Panc1 (cell line): ENCODE measurements around the gene NTMT1. TPM values are rescaled to one million over a fixed set of nuclear protein-coding genes. Genes with fewer than 3 reads are reported as not detected.

Experiments used
- ATAC-seq: fragments of 200-7000 bp; cut with Tn5 transposase; 2 replicates; pipeline ENCODE4 v1.9.1; 2020; ENCODE audit warnings: mild to moderate bottlenecking, moderate library complexity
- BruUV-seq: library from RNA; stranded (reverse); fragments of 400-500 nt; replicated peaks from 2 replicates; lab custom pipeline; 2021; lab: Mats Ljungman, UMichigan
- CTCF ChIA-PET: fragments of 300-600 bp; sonication (Branson Sonifier 250); formaldehyde crosslinking; loops from one replicate; lab custom pipeline; 2022; ENCODE audit warnings: antibody characterized with exemption; lab: Charles Lee
- POLR2A ChIA-PET: fragments of 300-600 bp; sonication (Branson Sonifier 250); formaldehyde crosslinking; loops from one replicate; lab custom pipeline; 2022; ENCODE audit warnings: antibody characterized with exemption; lab: Charles Lee
- DNase-seq: peaks from one replicate; pipeline ENCODE4 v3.0.0-alpha.2; 2010; ENCODE audit warnings: low read depth, low spot score
- H3K27ac ChIP-seq: 2 replicates; pipeline ENCODE4 v1.5.1; 2011; ENCODE audit warnings: mild to moderate bottlenecking, low read length, inconsistent platforms
- H3K27me3 ChIP-seq: fragments of 200-500 bp; sonication (Bioruptor generic); 2 replicates; pipeline ENCODE4 v1.6.0; 2014; ENCODE audit warnings: low read length, inconsistent platforms; ENCODE audit not compliant: control insufficient read depth, insufficient read depth
- H3K36me3 ChIP-seq: fragments of 200-500 bp; sonication (Bioruptor generic); 2 replicates; pipeline ENCODE4 v1.5.1; 2014; ENCODE audit warnings: inconsistent platforms, mild to moderate bottlenecking, low read length, moderate library complexity; ENCODE audit not compliant: control insufficient read depth, insufficient read depth
- H3K4me1 ChIP-seq: 2 replicates; pipeline ENCODE4 v1.5.1; 2011; ENCODE audit warnings: inconsistent platforms, mild to moderate bottlenecking, low read length, moderate library complexity; ENCODE audit not compliant: control insufficient read depth, insufficient read depth
- H3K4me3 ChIP-seq, 2 experiments: 2 replicates each; pipeline ENCODE4 v1.5.1; 2011 to 2012; ENCODE audit warnings: low read depth in 2 of 2, low read length in 2 of 2, mild to moderate bottlenecking in 2 of 2, inconsistent platforms in 1 of 2, moderate library complexity in 1 of 2
- H3K9me3 ChIP-seq: fragments of 200-500 bp; sonication (Bioruptor generic); 2 replicates; pipeline ENCODE4 v1.5.1; 2014; ENCODE audit warnings: low read depth, mild to moderate bottlenecking, inconsistent platforms, low read length, moderate library complexity; ENCODE audit not compliant: control insufficient read depth, insufficient read depth
- POLR2AphosphoS5 ChIP-seq: IDR thresholded peaks from 2 replicates; pipeline ENCODE4 v1.6.1; 2012; ENCODE audit warnings: mild to moderate bottlenecking, low read depth, low read length, moderate library complexity
- SIN3A ChIP-seq: IDR thresholded peaks from 2 replicates; pipeline ENCODE4 v1.6.1; 2012; ENCODE audit warnings: low read depth, mild to moderate bottlenecking, low read length, moderate library complexity, borderline replicate concordance; ENCODE audit not compliant: insufficient read depth
- TCF7L2 ChIP-seq: IDR thresholded peaks from 2 replicates; pipeline ENCODE4 v1.6.1; 2011; ENCODE audit warnings: mild to moderate bottlenecking, low read depth, low read length, inconsistent platforms
- in situ Hi-C: cut with HindIII; loops from 2 replicates; pipeline ENCODE4 v1.10.0; 2016; ENCODE audit warnings: low sequenced_read_pairs, low pct_unique_long_range_greater_than_20kb
- intact Hi-C: fragments of 100-400 bp; cut with micrococcal nuclease; formaldehyde crosslinking; loops from one replicate; pipeline ENCODE4 v1.10.0; 2022; ENCODE audit not compliant: unreplicated experiment
- total RNA-seq: library from RNA; stranded (reverse); gene quantifications from one replicate; pipeline ENCODE4 v1.2.1, GENCODE V29; 2021; ENCODE audit not compliant: unreplicated experiment
- TF ChIP-seq, protein P1 (sequence below): fragments of 450-650 bp; IDR thresholded peaks from 2 replicates; pipeline ENCODE4 v1.5.1; 2017; ENCODE audit warnings: mild to moderate bottlenecking
- TF ChIP-seq, protein P2 (sequence below), 2 experiments: IDR thresholded peaks; 2 replicates each; pipeline ENCODE4 v1.6.1; 2011 to 2012; ENCODE audit warnings: low read depth in 2 of 2, control low read depth in 1 of 2, low read length in 1 of 2, mild to moderate bottlenecking in 1 of 2, moderate library complexity in 1 of 2; ENCODE audit not compliant: insufficient read depth in 1 of 2

The NTMT1 gene
- total RNA-seq, 1 experiment from 2014 or later, result 47.5 TPM

DNA sequence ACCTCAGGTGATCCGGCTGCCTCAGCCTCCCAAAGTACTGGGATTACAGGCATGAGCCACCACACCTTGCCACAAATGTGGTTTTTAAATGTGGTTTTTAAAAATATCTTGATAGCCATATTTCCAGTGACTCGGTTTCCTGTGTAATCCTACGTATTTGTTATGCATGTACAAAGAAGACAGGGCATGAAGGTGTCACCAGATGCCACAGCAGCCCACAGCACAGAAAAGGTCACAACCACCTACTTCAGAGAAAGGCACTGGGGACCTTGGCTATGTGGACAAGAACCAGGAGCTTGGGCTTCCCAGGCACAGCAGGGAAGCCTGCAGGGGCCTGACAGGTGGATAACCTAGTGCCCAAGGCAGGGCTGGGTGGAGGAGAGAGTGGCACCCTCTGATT, 43.1 kb upstream of the NTMT1 start:
- intact Hi-C loops (no loop called here), in situ Hi-C loops (no loop called here)
- no peaks in the 10 kb centered on the region for H3K9me3 ChIP-seq
- ATAC-seq, result no peak
- DNase-seq, result no peak
- POLR2A ChIA-PET, result no interaction called here
- H3K27ac ChIP-seq, result no peak overlapping the region
- no peak overlapping the region for H3K4me3 ChIP-seq
- CTCF ChIA-PET, result no interaction called here
- H3K27me3 ChIP-seq, result no peaks in the 10 kb centered on the region
- H3K4me1 ChIP-seq, result no peaks in the 10 kb centered on the region; the same call in 1 of the 2 replicates
- H3K36me3 ChIP-seq, result no peaks in the 10 kb centered on the region
- TF ChIP-seq, protein P1, sequence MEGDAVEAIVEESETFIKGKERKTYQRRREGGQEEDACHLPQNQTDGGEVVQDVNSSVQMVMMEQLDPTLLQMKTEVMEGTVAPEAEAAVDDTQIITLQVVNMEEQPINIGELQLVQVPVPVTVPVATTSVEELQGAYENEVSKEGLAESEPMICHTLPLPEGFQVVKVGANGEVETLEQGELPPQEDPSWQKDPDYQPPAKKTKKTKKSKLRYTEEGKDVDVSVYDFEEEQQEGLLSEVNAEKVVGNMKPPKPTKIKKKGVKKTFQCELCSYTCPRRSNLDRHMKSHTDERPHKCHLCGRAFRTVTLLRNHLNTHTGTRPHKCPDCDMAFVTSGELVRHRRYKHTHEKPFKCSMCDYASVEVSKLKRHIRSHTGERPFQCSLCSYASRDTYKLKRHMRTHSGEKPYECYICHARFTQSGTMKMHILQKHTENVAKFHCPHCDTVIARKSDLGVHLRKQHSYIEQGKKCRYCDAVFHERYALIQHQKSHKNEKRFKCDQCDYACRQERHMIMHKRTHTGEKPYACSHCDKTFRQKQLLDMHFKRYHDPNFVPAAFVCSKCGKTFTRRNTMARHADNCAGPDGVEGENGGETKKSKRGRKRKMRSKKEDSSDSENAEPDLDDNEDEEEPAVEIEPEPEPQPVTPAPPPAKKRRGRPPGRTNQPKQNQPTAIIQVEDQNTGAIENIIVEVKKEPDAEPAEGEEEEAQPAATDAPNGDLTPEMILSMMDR, result no peak
- TF ChIP-seq POLR2AphosphoS5, result no peak
- TF ChIP-seq TCF7L2, result no peak
- TF ChIP-seq, protein P2, sequence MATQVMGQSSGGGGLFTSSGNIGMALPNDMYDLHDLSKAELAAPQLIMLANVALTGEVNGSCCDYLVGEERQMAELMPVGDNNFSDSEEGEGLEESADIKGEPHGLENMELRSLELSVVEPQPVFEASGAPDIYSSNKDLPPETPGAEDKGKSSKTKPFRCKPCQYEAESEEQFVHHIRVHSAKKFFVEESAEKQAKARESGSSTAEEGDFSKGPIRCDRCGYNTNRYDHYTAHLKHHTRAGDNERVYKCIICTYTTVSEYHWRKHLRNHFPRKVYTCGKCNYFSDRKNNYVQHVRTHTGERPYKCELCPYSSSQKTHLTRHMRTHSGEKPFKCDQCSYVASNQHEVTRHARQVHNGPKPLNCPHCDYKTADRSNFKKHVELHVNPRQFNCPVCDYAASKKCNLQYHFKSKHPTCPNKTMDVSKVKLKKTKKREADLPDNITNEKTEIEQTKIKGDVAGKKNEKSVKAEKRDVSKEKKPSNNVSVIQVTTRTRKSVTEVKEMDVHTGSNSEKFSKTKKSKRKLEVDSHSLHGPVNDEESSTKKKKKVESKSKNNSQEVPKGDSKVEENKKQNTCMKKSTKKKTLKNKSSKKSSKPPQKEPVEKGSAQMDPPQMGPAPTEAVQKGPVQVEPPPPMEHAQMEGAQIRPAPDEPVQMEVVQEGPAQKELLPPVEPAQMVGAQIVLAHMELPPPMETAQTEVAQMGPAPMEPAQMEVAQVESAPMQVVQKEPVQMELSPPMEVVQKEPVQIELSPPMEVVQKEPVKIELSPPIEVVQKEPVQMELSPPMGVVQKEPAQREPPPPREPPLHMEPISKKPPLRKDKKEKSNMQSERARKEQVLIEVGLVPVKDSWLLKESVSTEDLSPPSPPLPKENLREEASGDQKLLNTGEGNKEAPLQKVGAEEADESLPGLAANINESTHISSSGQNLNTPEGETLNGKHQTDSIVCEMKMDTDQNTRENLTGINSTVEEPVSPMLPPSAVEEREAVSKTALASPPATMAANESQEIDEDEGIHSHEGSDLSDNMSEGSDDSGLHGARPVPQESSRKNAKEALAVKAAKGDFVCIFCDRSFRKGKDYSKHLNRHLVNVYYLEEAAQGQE (IDR thresholded peaks at IDR 0.05; ENCODE audit: insufficient read depth in 1 of 2, low read depth in 2 of 2, low read length in 1 of 2), result no peak
- no peak for TF ChIP-seq SIN3A
- BruUV-seq, result no TSS peak

DNA sequence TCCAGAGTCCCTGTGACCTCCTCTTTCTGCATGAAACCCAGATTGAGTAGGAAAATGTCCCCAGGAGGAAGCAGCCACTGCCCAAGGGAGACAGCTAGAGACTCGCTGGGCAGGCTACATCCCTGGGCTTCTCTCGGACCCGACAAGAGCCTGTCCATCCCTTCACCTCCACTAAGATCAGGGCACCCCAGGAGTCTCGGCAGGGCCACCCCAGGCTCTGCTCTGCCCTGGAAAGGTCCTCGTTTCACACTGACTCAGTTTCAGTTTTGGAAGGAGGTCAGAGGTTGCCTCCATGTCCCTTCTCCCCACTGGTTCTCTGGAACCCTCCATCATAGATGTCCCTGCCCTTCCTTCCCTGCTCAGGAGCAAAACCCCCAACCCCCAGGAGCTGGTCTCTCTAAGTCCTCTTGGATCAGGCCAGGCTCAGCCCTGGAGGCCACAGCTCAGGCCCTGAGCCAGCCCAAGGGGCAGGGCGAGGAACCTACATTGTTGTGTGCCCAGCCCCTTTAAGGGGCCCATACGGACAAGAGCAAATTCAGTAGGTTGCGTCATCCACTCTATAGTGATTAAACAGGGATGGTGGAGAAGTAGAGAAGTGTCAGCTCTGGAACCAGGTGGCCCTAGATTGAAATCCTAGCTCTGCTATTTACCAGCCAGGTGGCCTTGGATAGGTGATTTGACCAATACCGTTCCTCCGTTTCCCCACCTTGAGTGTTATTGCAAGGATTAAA, 42.5 kb upstream of the NTMT1 start:
- Histone ChIP-seq H3K4me3 (no peak overlapping the region), H3K27me3 (no peaks in the 10 kb centered on the region), H3K9me3 (no peaks in the 10 kb centered on the region), H3K4me1 (no peaks in the 10 kb centered on the region; the same call in 1 of the 2 replicates), H3K36me3 (no peaks in the 10 kb centered on the region), H3K27ac (no peak overlapping the region)
- DNase-seq (no peak), ATAC-seq (no peak)
- ChIA-PET POLR2A (no interaction called here), CTCF (no interaction called here)
- TF ChIP-seq POLR2AphosphoS5 (no peak), TCF7L2 (no peak), SIN3A (no peak)
- TF ChIP-seq, protein P2 (IDR thresholded peaks at IDR 0.05; ENCODE audit: insufficient read depth in 1 of 2, low read depth in 2 of 2, low read length in 1 of 2), result no peak
- TF ChIP-seq, protein P1, result no peak
- no TSS peak for BruUV-seq
- in situ Hi-C loops, result no loop called here
- intact Hi-C loops, result no loop called here
